Measurements from ENCODE around the gene AFF2.

AFF2 gene

GRCh38 chrX:148536961-148537360, 36.5 kb downstream of the AFF2 start:
- no peak for DNase-seq (ENCODE audit: low spot score)

GRCh38 chrX:148537556-148538182, 37.3 kb downstream of the AFF2 start:
- no peak for DNase-seq (ENCODE audit: low spot score)

- no peak for DNase-seq (ENCODE audit: low spot score)
These were observed 38.2 kb downstream of the AFF2 start for GRCh38 chrX:148538582-148538981.

GRCh38 chrX:148540114-148540513, 39.7 kb downstream of the AFF2 start:
- no peak for DNase-seq (ENCODE audit: low spot score)

DNA sequence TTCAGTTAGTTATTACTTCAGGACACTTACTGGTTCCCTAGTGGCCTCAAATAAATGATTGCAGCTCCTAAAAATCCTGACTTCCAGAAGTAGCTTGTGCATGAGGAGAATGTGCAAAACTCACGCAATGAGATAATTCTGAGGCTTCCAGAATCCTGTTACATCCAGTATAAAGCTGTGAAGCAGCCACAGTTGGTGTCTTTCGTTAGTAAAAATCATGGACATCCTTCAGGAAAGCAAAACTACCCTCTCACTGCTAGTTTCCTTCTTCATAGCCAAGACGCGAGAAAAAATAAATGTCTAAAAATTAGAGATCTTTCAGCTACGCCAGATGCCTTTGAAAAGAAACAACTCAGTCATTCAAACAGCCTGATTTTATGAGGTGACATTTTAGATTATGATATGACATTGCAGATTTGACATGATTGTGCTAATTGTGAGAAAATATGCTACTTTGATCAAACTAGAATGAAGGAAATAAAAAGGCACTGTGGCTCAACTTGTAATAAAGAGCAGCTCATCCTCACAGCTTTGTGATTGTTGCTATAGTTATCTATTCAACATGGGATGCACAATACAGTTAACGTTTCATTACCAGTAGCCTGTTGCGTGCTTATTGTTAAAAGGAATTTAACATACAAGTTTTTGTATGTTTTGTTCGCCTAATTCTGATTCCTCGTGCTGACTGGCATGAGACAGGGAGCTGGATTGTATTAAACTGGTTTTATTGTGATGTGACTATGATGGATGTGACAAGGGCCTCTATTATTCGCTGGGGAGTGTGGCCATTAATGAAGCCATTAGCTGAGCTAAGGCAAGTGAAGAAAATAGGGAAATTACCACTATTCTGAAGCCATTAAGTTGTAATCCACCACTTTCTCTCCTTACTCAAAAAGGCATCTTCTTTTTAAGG, 40.5 kb downstream of the AFF2 start:
- DNase-seq (ENCODE audit: low spot score): no peak

DNA sequence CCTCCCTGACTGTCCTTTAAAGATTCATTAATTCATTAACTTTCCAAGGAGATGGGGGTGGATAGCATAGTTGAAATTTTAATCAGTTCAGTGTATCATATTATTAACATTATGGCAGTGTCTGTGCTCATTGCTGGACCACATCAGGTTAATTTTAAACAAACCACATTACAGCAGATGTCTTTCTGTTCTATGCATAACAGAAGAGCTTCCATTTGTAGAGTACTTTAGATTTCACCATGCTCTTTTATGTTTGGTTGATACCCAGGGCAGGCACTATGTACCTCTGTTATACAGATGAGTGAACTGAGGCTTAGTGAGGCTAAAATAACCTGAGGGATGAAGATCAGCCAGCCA, 41.1 kb downstream of the AFF2 start:
- no peak for DNase-seq (ENCODE audit: low spot score)

DNA sequence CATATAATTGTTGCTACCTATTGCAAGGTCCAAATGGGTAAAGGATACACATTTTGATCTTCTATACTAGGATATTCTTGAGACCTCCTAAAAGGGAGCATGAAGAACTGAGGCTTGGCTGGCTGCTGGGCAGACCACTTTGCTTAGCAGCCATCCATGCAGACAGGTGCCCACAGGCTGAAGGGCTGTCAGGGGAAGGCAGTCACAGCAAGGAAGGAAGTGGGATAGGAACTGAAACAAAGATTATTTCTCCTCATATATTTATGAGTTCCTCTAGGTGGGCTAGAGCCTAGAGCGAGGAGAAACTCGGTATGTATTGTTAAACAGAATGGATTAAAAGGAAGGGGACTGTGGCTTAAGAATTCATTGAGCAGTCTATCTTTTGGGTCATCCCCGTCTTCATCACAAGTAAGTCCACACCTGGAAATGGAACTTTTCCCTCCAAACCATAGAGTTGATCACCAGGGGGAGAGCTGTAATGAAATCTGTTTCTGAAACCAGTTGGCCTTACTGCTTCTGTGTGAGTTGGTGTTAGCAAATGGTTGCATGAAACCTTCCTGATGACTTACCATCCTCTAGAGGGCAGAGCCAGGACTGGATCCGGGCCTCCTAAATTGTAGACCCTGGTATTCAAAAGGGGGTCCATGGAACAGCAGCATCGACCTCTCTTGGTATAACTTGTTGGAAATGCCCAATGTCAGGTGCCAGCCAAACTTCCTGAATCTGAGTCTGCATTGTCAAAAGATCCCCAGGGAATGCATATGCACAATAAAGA, 42.3 kb downstream of the AFF2 start:
- no peak for DNase-seq (ENCODE audit: low spot score)

- no peak for DNase-seq (ENCODE audit: low spot score)
These were observed 52.4 kb downstream of the AFF2 start for GRCh38 chrX:148552775-148553174.

DNA sequence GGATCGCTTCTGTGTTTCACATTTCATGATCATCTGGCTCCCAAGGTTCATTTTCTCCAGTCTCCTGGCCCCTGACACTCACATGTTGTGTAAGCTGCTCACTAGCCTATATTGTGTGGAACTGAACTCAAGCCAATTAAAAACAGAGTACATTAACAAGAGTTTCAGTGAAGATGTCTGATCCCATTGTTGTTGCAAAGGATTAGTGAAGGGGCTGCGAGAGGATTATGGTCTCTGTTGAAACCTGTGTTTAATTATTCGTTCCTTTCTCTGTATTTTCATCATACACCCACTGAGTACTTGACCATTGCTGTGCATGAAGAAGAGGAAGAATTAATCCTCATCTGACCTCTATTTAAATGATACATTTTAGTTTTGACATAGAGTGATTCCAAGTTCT, 54.7 kb downstream of the AFF2 start:
- no peak for DNase-seq (ENCODE audit: low spot score)

- DNase-seq (ENCODE audit: low spot score): no peak
These were observed 55.3 kb downstream of the AFF2 start for GRCh38 chrX:148555571-148556243.

DNA sequence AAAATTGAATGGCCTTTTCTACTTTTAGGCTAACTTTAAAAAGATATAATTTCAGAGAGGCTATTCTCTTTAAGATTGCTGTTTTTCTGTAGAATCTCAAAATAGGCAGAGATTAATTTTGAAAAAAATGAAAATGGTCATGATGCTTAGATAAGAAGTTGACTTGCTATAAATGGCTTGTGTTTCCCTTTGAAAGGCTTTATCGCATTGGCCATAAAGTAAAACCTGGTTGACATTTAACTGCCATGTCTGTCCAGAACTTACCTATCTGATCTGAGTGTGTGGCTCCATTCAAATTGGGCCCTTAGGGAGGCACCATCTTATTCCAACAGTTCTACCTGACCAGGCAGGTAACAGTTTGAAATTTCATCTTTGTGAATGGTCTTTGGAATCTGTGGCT, 56.1 kb downstream of the AFF2 start:
- no peak for DNase-seq (ENCODE audit: low spot score)

DNA sequence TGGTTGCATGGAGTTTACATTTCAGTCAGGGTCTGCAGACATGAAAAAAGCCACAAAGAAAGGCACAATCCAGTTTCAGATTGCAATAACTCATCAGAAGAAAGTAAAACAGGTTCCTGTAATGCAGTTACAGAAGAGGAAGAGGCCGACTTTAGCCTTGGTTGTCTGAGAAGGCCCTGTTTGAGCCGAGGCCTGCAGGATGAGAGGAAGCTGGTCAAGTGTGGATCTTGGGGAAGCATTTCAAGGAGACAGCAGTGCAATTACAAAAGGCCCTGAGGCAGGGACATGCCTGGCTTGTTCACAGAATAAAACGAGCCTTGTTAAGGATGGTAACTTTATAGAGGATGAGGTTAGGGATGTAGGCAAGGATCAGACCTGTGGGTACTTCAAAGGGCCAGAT, 62.4 kb downstream of the AFF2 start:
- no peak for DNase-seq (ENCODE audit: low spot score)

- no peak for DNase-seq (ENCODE audit: low spot score)
These were observed 66.8 kb downstream of the AFF2 start for GRCh38 chrX:148567229-148567628.

DNA sequence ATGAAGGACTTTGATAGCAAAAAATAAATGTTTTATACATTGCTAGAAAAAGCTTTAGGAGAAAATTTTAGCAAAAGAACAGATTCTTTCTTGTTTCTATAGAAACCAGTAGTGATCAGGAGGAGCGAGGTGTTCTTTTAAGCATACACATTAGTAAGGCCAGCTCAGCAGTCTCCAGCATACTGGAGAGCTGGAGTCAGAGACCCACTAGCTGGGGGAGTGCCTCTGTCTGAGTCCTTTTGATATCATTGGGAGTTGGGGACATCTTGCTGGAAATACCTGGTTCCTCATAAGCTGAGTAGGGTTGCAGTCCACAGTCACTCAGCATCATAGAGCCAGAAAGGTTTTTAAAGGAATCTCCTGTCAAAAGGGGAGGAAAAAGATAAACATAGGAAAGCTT, 67.4 kb downstream of the AFF2 start:
- no peak for DNase-seq (ENCODE audit: low spot score)

DNA sequence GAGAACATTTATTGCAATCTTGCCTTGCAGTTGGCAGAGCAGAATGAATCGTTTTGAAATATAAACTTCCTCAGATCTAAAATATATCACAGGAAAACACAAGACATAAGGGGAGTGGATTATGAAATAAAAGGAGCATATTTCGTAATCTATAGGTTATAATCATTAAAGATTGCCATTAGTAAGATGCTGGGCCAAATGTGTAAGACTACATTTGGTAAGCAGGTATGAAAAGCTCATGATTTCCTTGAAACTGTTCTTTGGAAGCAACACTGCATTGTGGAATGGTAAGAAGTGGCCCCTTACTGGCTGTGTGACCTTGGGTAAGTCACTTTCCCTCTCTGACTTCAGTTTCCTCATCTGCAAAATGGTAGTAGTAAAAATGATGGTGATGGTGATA, 68.3 kb downstream of the AFF2 start:
- no peak for DNase-seq (ENCODE audit: low spot score)

DNA sequence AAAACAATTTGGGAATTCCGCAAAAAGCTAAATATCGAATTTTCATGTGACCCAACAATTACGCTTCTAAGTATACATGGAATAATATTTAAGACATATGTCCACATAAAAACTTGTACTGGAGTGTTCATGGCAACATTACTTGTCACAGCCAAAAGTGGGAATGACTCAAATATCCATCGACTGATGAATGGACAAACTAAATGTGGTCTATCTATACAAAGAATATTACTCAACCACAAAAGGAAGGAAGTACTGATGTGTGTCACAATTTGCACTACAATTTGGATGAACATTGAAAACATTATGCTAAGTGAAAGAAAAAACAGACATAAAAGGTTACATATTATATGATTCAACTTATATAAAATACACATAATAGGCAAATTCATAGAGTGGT, 71.9 kb downstream of the AFF2 start:
- no peak for DNase-seq (ENCODE audit: low spot score)

DNA sequence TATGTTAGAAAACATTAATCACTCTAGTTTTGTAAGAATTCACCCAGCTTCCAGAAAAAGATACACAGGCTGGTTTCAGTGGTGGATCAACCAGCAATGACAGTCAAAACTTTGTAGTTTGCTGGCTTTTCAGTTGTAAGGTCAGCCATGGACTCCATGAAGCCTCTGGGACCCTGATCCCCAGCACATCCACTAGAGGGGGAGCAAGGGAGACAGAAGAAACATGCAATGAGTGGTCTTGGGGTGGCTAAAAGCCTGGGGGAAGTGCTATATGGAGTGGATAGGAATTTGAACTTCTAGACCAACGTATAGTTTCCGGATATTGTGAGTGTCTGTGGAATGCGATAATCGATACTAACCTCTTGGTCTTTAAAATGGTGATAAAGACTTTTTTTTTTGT, 72.7 kb downstream of the AFF2 start:
- no peak for DNase-seq (ENCODE audit: low spot score)

- no peak for DNase-seq (ENCODE audit: low spot score)
These were observed 74.0 kb downstream of the AFF2 start for GRCh38 chrX:148574237-148574973.

DNA sequence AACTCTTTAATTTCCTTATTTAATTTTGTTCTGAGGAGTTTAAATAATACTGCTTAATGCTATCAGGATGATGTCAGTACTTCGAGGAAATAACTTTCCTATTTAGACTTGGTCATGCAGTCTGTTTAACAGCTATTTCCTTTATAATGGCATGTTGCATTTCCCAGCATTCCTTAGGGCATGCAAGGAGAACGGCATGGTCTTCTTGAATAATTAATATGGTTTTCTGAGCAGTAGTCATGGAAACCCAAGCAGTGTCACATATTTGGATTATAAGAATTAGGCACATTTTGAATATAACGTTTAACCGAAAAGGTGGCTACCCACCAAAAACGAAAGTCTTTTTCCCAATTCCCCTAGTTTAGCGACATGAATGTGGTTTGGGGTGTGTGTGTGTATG, 76.0 kb downstream of the AFF2 start:
- DNase-seq (ENCODE audit: low spot score): no peak

DNA sequence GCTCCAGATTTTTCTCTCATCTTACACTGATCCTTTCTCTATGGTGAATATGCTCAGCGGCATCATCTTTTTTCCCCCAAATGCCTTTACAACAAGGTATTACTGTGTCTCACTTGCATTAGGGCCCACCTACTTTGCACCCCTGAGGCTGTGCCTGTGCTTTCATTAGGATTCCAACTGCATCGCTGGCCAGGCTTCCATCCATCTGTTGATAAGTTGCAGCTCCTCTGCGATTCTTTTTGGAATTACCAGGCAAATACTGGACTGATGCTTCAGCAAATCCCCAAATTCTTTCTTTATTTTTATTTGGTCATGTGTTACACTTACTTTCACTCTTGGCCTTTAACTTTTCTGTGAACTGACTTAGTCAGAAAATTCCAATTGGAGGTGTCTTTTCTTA, 77.3 kb downstream of the AFF2 start:
- no peak for DNase-seq (ENCODE audit: low spot score)

DNA sequence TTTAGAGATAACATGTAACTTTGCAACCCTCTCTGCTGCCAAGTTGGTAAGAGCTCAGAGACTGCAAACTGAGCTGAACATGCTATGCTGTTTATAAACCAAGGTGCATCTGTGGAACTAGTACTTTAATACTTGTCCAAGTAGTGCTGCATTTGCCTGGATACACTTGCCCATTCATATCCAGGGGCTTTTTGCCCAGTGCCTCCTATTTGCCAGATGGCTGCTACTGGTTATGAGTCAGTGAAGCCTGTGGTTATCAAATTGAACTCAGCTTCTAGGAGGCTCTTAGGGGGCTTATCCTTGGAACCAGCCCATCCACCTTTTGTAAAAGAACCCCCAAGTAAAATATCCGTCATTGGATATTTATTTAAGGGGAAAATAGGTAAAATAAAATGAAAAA, 79.6 kb downstream of the AFF2 start:
- no peak for DNase-seq (ENCODE audit: low spot score)

- no peak for DNase-seq (ENCODE audit: low spot score)
These were observed 81.9 kb downstream of the AFF2 start for GRCh38 chrX:148582353-148582752.
